Parathyroid adenoma (tissue), 2 donors: ENCODE data around the gene SLC22A23.
"Not testable (repeated sequence)": the region's sequence is repeated elsewhere in the genome, so short reads cannot be mapped to it uniquely, and the experiment has no call there.

ENCODE experiments used
- H2AFZ ChIP-seq: fragments of 300-600 bp; sonication (generic); one replicate; pipeline ENCODE4 v1.7.0; 2017; ENCODE audit warnings: antibody characterized with exemption, mild to moderate bottlenecking
- H3K27ac ChIP-seq: fragments of 300-600 bp; sonication (generic); one replicate; pipeline ENCODE4 v1.7.0; 2017
- H3K27me3 ChIP-seq: fragments of 300-600 bp; sonication (generic); one replicate; pipeline ENCODE4 v1.7.0; 2017; ENCODE audit warnings: low read length; ENCODE audit not compliant: control insufficient read depth, insufficient read depth
- H3K36me3 ChIP-seq: fragments of 300-600 bp; sonication (generic); one replicate; pipeline ENCODE4 v1.7.0; 2017; ENCODE audit warnings: low read length; ENCODE audit not compliant: control insufficient read depth, insufficient read depth
- H3K4me1 ChIP-seq: fragments of 300-600 bp; sonication (generic); one replicate; pipeline ENCODE4 v1.7.0; 2017; ENCODE audit warnings: control low read depth
- H3K4me2 ChIP-seq: fragments of 300-600 bp; sonication (generic); one replicate; pipeline ENCODE4 v1.7.0; 2017; ENCODE audit warnings: low read length
- H3K4me3 ChIP-seq: fragments of 300-600 bp; sonication (generic); one replicate; pipeline ENCODE4 v1.7.0; 2017; ENCODE audit warnings: low read depth, low read length
- H3K79me2 ChIP-seq: fragments of 300-600 bp; sonication (generic); one replicate; pipeline ENCODE4 v1.7.0; 2017; ENCODE audit warnings: control low read depth
- H3K9ac ChIP-seq: fragments of 300-600 bp; sonication (generic); one replicate; pipeline ENCODE4 v1.7.0; 2017; ENCODE audit warnings: mild to moderate bottlenecking
- H3K9me3 ChIP-seq: fragments of 300-600 bp; sonication (generic); one replicate; pipeline ENCODE4 v1.7.0; 2017; ENCODE audit warnings: low read length; ENCODE audit not compliant: control insufficient read depth
- CTCF ChIP-seq: fragments of 300-600 bp; sonication (generic); IDR thresholded peaks from one replicate; pipeline ENCODE4 v1.7.0; 2017; ENCODE audit warnings: antibody characterized with exemption, mild to moderate bottlenecking
- donor health status: primary hyperparathyroidism.

Gene SLC22A23

DNA sequence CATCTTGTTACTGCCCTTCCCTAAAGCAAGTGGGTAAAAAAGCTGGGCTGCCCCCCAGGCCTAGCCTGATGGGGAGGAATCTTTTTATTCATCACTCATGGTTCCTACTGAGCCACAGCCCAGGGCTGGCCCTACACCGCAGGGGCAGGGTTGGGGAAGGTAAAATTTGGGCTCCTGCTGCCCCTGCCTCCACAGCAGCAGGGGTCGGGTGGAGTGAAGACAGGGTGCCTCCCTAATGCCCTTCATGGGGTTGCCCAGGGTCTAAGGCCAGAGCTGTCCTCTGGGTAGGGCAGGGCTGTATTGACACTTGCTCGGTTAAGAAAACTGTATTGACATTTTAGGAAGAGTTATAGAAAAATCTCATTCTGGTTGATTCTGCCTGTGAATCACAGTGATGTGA is 207.0 kb downstream of the SLC22A23 start:
- Histone ChIP-seq H3K4me2 (no peak overlapping the region), H2AFZ (no peak overlapping the region), H3K9ac (no peak overlapping the region), H3K4me1 (peaks cover 5% of the 10 kb centered on the region), H3K27ac (no peak overlapping the region), H3K27me3 (no peaks in the 10 kb centered on the region), H3K79me2 (no peaks in the 10 kb centered on the region), H3K4me3 (no peak overlapping the region), H3K36me3 (no peaks in the 10 kb centered on the region), H3K9me3 (no peaks in the 10 kb centered on the region)
- no peak for TF ChIP-seq CTCF

GRCh38 chr6:3247255-3248146 is 209.3 kb downstream of the SLC22A23 start:
- Histone ChIP-seq H3K4me2 (peak overlapping the region; percentile 34), H3K4me1 (peaks cover 5% of the 10 kb centered on the region), H3K9ac (no peak overlapping the region), H3K9me3 (no peaks in the 10 kb centered on the region), H3K79me2 (no peaks in the 10 kb centered on the region), H3K27me3 (no peaks in the 10 kb centered on the region), H3K27ac (no peak overlapping the region), H2AFZ (peak overlapping the region; percentile 25), H3K36me3 (no peaks in the 10 kb centered on the region), H3K4me3 (no peak overlapping the region)
- no peak for TF ChIP-seq CTCF

DNA sequence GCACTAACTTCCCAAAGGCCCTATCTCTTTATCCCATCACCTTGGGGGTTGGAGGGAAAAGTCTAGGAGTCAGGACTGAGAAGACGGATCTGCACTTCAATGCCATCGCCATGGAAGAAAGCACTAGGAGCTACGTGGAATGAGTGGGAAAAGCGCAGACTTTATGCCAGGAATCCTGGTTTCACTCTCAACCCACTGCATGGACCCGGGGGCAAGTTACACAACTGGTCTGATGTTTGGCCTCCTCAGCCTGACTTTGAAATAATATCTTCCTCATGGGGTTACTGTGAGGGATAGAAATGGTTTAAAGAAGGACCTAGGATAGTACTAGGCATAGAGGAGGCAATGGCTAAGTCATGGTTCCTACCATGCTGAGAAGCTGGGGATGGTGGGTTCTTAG is 211.6 kb downstream of the SLC22A23 start:
- Histone ChIP-seq H3K4me3 (no peak overlapping the region), H3K4me1 (no peaks in the 10 kb centered on the region), H3K4me2 (no peak overlapping the region), H3K27ac (no peak overlapping the region), H3K79me2 (no peaks in the 10 kb centered on the region), H3K9me3 (no peaks in the 10 kb centered on the region), H2AFZ (no peak overlapping the region), H3K9ac (no peak overlapping the region), H3K36me3 (no peaks in the 10 kb centered on the region), H3K27me3 (no peaks in the 10 kb centered on the region)
- TF ChIP-seq CTCF = no peak

DNA sequence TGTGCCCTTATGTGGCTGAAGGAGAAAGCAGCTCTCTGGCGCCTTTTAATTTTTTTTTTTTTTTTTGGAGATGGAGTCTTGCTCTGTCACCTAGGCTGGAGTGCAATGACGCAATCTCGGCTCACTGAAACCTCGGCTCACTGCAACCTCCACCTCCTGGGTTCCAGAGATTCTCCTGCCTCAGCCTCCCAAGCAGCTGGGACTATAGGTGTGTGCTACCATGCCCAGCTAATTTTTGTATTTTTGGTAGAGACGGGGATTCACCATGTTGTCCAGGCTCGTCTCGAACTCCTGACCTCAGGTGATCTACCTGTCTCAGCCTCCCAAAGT is 212.1 kb downstream of the SLC22A23 start:
- not testable (repeated sequence) for H3K9me3 ChIP-seq, H3K27ac ChIP-seq, H3K4me2 ChIP-seq, H3K4me3 ChIP-seq, H3K4me1 ChIP-seq, H2AFZ ChIP-seq, H3K9ac ChIP-seq, H3K36me3 ChIP-seq, H3K79me2 ChIP-seq, H3K27me3 ChIP-seq

- no peaks in the 10 kb centered on the region for H3K9me3 ChIP-seq
- TF ChIP-seq CTCF = no peak
- no peaks in the 10 kb centered on the region for H3K4me1 ChIP-seq
- H3K9ac ChIP-seq = no peak overlapping the region
- no peak overlapping the region for H3K4me3 ChIP-seq
- no peaks in the 10 kb centered on the region for H3K27me3 ChIP-seq
- no peak overlapping the region for H2AFZ ChIP-seq
- no peaks in the 10 kb centered on the region for H3K36me3 ChIP-seq
- H3K79me2 ChIP-seq = no peaks in the 10 kb centered on the region
- H3K27ac ChIP-seq = no peak overlapping the region
- H3K4me2 ChIP-seq = no peak overlapping the region
Measured at GRCh38 chr6:3244003-3244831, 212.6 kb downstream of the SLC22A23 start.
